ENCODE results near the gene GABBR1. TPM values are rescaled to one million over a fixed set of nuclear protein-coding genes. Genes with fewer than 3 reads are reported as not detected.

GABBR1 gene
- total RNA-seq, 2 experiments from 2014 or later: 10.8 to 10.9 TPM

DNA sequence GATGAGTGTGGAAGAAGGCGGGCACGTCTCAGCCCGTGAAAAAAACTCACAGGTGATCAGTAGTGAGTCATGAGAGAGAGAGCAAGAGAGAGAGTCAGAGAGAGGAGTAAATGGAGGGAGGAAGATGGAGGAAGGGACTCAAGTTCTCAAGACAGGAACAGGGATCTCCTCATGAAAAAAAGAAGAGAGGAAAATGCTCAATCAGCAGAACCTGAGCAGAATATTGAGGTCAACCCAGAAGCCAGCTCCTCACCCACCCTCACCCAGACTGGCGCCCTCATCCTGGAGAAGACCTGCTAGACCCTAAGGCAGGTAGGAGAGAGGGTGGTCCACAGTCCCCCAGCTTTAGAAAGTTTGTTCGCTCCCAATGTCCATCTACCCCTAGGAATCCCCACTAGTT lies 78.2 kb downstream of the GABBR1 start:
- no peak for DNase-seq
- TF ChIP-seq, protein P1, sequence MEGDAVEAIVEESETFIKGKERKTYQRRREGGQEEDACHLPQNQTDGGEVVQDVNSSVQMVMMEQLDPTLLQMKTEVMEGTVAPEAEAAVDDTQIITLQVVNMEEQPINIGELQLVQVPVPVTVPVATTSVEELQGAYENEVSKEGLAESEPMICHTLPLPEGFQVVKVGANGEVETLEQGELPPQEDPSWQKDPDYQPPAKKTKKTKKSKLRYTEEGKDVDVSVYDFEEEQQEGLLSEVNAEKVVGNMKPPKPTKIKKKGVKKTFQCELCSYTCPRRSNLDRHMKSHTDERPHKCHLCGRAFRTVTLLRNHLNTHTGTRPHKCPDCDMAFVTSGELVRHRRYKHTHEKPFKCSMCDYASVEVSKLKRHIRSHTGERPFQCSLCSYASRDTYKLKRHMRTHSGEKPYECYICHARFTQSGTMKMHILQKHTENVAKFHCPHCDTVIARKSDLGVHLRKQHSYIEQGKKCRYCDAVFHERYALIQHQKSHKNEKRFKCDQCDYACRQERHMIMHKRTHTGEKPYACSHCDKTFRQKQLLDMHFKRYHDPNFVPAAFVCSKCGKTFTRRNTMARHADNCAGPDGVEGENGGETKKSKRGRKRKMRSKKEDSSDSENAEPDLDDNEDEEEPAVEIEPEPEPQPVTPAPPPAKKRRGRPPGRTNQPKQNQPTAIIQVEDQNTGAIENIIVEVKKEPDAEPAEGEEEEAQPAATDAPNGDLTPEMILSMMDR (IDR thresholded peaks at IDR 0.05): no peak
- H3K36me3 Mint-ChIP-seq (ENCODE audit: low read depth): no peaks in the 10 kb centered on the region
- H3K4me3 Mint-ChIP-seq: no peak overlapping the region
- CTCF ChIA-PET: interaction anchor here (1.4 kb wide), 1 partner anchor 34 kb away, joined by 3 read pairs; no protein-coding TSS in a partner anchor
- peaks cover 52% of the 10 kb centered on the region for H3K27me3 Mint-ChIP-seq
- no peak for ATAC-seq
- no peak overlapping the region for H3K27ac Mint-ChIP-seq
- no peaks in the 10 kb centered on the region for H3K9me3 Mint-ChIP-seq
- intact Hi-C loops (cut with micrococcal nuclease): no loop called here
- POLR2A ChIA-PET: no interaction called here
- H3K4me1 Mint-ChIP-seq (ENCODE audit: low read depth): peaks cover 15% of the 10 kb centered on the region

DNA sequence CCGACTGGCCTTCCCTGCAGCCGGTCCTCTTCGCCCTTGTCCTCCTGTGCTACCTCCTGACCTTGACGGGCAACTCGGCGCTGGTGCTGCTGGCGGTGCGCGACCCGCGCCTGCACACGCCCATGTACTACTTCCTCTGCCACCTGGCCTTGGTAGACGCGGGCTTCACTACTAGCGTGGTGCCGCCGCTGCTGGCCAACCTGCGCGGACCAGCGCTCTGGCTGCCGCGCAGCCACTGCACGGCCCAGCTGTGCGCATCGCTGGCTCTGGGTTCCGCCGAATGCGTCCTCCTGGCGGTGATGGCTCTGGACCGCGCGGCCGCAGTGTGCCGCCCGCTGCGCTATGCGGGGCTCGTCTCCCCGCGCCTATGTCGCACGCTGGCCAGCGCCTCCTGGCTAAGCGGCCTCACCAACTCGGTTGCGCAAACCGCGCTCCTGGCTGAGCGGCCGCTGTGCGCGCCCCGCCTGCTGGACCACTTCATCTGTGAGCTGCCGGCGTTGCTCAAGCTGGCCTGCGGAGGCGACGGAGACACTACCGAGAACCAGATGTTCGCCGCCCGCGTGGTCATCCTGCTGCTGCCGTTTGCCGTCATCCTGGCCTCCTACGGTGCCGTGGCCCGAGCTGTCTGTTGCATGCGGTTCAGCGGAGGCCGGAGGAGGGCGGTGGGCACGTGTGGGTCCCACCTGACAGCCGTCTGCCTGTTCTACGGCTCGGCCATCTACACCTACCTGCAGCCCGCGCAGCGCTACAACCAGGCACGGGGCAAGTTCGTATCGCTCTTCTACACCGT lies 79.5 kb downstream of the GABBR1 start:
- DNase-seq: peak; percentile 43
- peak overlapping the region; percentile 35 for H3K27ac Mint-ChIP-seq
- H3K27me3 Mint-ChIP-seq: peaks cover 51% of the 10 kb centered on the region
- intact Hi-C loops (cut with micrococcal nuclease): no loop called here
- ChIA-PET CTCF (interaction anchor here (0.9 to 1.0 kb wide), 3 partner anchors 12 to 100 kb away, joined by 3 read pairs; no protein-coding TSS in a partner anchor), POLR2A (no interaction called here)
- peak; percentile 64 for ATAC-seq
- TF ChIP-seq, protein P1 (IDR thresholded peaks at IDR 0.05): no peak
- peak overlapping the region; percentile 42 for H3K4me3 Mint-ChIP-seq
- no peaks in the 10 kb centered on the region for H3K9me3 Mint-ChIP-seq
- H3K36me3 Mint-ChIP-seq (ENCODE audit: low read depth): no peaks in the 10 kb centered on the region
- peaks cover 15% of the 10 kb centered on the region for H3K4me1 Mint-ChIP-seq (ENCODE audit: low read depth)

DNA sequence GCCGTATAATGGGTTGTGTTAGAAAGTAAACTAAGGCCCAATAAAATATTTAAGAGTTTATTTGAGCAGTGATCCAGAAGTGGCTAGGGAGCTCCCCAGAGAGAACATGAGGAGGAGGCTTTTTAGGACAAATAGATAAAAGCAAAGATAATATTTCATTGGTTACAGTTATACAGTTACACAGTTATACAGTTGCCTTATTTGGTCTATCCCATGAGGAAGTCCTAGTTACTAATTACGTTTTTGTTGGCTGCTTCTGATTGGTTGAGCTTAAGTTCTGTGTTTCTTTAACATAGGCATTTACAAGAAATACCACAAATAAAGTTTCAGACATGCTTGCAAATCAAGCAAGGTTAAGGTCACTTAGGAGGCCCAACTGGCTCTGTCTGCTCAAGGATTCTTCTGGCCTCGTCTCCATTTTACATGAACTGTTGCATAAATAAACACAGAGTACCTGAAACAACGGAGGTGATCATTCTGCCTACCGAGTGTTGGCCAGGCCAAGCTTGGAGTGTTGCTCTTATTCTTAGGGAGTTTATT lies 80.4 kb downstream of the GABBR1 start:
- TF ChIP-seq, protein P1 (IDR thresholded peaks at IDR 0.05): no peak
- peaks cover 53% of the 10 kb centered on the region for H3K27me3 Mint-ChIP-seq
- DNase-seq: peak; percentile 26
- H3K27ac Mint-ChIP-seq: peak overlapping the region; percentile 21
- intact Hi-C loops (cut with micrococcal nuclease): no loop called here
- peaks cover 15% of the 10 kb centered on the region for H3K4me1 Mint-ChIP-seq (ENCODE audit: low read depth)
- CTCF ChIA-PET: interaction anchor here (1.0 kb wide), 2 partner anchors 97 to 101 kb away, joined by 3 read pairs; no protein-coding TSS in a partner anchor
- no peaks in the 10 kb centered on the region for H3K36me3 Mint-ChIP-seq (ENCODE audit: low read depth)
- no peaks in the 10 kb centered on the region for H3K9me3 Mint-ChIP-seq
- peak; percentile 84 for ATAC-seq
- peak overlapping the region; percentile 42 for H3K4me3 Mint-ChIP-seq
- POLR2A ChIA-PET: interaction anchor here (0.6 kb wide), 1 partner anchor 221 kb away, joined by 3 read pairs; no protein-coding TSS in a partner anchor

DNA sequence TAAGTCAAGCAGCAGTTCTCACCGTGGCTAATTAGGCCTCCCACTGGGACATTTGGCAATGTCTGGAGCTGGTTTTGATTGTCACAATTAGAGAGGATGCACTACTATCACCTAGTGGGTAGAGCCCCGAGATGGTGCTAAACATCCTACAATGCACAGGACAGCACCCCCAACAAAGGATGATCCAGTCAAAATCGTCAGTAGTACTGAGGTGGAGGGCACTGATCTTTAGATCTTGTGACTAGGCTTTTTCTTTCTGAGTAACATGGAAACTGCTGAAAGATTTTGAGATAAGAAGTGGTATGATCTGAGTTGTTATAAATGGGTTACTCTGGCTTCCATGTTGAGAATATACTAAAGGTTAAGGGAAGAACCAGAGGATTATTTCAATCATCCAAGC lies 85.4 kb downstream of the GABBR1 start:
- DNase-seq (peak; percentile 16), ATAC-seq (peak; percentile 87)
- peaks cover 3% of the 10 kb centered on the region for H3K4me1 Mint-ChIP-seq (ENCODE audit: low read depth)
- H3K27me3 Mint-ChIP-seq: peaks cover 33% of the 10 kb centered on the region
- no peaks in the 10 kb centered on the region for H3K9me3 Mint-ChIP-seq
- intact Hi-C loops (cut with micrococcal nuclease): no loop called here
- ChIA-PET POLR2A (no interaction called here), CTCF (no interaction called here)
- TF ChIP-seq, protein P1 (IDR thresholded peaks at IDR 0.05): no peak
- H3K27ac Mint-ChIP-seq: no peak overlapping the region
- no peaks in the 10 kb centered on the region for H3K36me3 Mint-ChIP-seq (ENCODE audit: low read depth)
- H3K4me3 Mint-ChIP-seq: no peak overlapping the region

Measured in activated CD8-positive, alpha-beta T cell treated with anti-CD3 and anti-CD28 coated beads for 36 hours (primary cell).